ENCODE data around the gene NYAP1. TPM values are rescaled to one million over a fixed set of nuclear protein-coding genes. Genes with fewer than 3 reads are reported as not detected.
"Not testable (repeated sequence)": the region's sequence is repeated elsewhere in the genome, so short reads cannot be mapped to it uniquely, and the experiment has no call there.

The NYAP1 gene
- total RNA-seq, 1 donor from 2014 or later, result not detected

- Mint-ChIP-seq H3K27ac (peak overlapping the region; percentile 19), H3K27me3 (no peaks in the 10 kb centered on the region), H3K4me3 (no peak overlapping the region), H3K36me3 (ENCODE audit: low read depth) (no peaks in the 10 kb centered on the region), H3K4me1 (peaks cover 18% of the 10 kb centered on the region), H3K9me3 (no peaks in the 10 kb centered on the region)
- ChIA-PET CTCF (no interaction called here), POLR2A (interaction anchor here (1.6 kb wide), 1 partner anchor 143 kb away, joined by 5 read pairs; the partner anchor contains the start of genes FBXO24 and LRCH4)
- DNase-seq, result no peak
- TF ChIP-seq, protein P1, sequence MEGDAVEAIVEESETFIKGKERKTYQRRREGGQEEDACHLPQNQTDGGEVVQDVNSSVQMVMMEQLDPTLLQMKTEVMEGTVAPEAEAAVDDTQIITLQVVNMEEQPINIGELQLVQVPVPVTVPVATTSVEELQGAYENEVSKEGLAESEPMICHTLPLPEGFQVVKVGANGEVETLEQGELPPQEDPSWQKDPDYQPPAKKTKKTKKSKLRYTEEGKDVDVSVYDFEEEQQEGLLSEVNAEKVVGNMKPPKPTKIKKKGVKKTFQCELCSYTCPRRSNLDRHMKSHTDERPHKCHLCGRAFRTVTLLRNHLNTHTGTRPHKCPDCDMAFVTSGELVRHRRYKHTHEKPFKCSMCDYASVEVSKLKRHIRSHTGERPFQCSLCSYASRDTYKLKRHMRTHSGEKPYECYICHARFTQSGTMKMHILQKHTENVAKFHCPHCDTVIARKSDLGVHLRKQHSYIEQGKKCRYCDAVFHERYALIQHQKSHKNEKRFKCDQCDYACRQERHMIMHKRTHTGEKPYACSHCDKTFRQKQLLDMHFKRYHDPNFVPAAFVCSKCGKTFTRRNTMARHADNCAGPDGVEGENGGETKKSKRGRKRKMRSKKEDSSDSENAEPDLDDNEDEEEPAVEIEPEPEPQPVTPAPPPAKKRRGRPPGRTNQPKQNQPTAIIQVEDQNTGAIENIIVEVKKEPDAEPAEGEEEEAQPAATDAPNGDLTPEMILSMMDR (IDR thresholded peaks at IDR 0.05), result no peak
- no peak for ATAC-seq (ENCODE audit: low read depth)
- intact Hi-C loops (cut with micrococcal nuclease), result no loop called here
Measured at GRCh38 chr7:100443096-100443840, 40.5 kb upstream of the NYAP1 start.

- TF ChIP-seq, protein P1 (IDR thresholded peaks at IDR 0.05), result no peak
- CTCF ChIA-PET, result interaction anchor here (2.0 kb wide), 1 partner anchor 11 kb away, joined by 5 read pairs; no protein-coding TSS in a partner anchor
- H3K9me3 Mint-ChIP-seq, result no peaks in the 10 kb centered on the region
- H3K27ac Mint-ChIP-seq, result peak overlapping the region; percentile 53
- POLR2A ChIA-PET, result interaction anchor here (0.6 to 2.3 kb wide), 13 partner anchors 8 to 351 kb away, joined by 3 to 15 read pairs (median 6); partner anchors contain the start of genes FBXO24, LRCH4, MEPCE and PPP1R35
- intact Hi-C loops (cut with micrococcal nuclease), result no loop called here
- no peak for DNase-seq
- ATAC-seq (ENCODE audit: low read depth), result peak; percentile 60
- H3K27me3 Mint-ChIP-seq, result no peaks in the 10 kb centered on the region
- H3K4me3 Mint-ChIP-seq, result no peak overlapping the region
- H3K4me1 Mint-ChIP-seq, result peaks cover 18% of the 10 kb centered on the region
- no peaks in the 10 kb centered on the region for H3K36me3 Mint-ChIP-seq (ENCODE audit: low read depth)
Measured at GRCh38 chr7:100444311-100445278, 39.1 kb upstream of the NYAP1 start.

GRCh38 chr7:100446040-100446439 lies 37.7 kb upstream of the NYAP1 start:
- ATAC-seq (ENCODE audit: low read depth) (no peak), DNase-seq (no peak)
- Mint-ChIP-seq H3K36me3 (ENCODE audit: low read depth) (no peaks in the 10 kb centered on the region), H3K4me3 (no peak overlapping the region), H3K27me3 (no peaks in the 10 kb centered on the region), H3K9me3 (no peaks in the 10 kb centered on the region), H3K4me1 (peaks cover 27% of the 10 kb centered on the region), H3K27ac (no peak overlapping the region)
- POLR2A ChIA-PET, result interaction anchor here (1.8 to 2.3 kb wide), 3 partner anchors 9 to 17 kb away, joined by 6 to 12 read pairs (median 6); partner anchors contain the start of genes MEPCE, PPP1R35 and ZCWPW1
- TF ChIP-seq, protein P1 (IDR thresholded peaks at IDR 0.05), result no peak
- intact Hi-C loops (cut with micrococcal nuclease), result no loop called here
- CTCF ChIA-PET, result interaction anchor here (1.1 kb wide), 1 partner anchor 115 kb away, joined by 3 read pairs; no protein-coding TSS in a partner anchor

GRCh38 chr7:100447363-100447762 lies 36.4 kb upstream of the NYAP1 start:
- POLR2A ChIA-PET, result interaction anchor here (0.5 to 2.0 kb wide), 6 partner anchors 11 to 178 kb away, joined by 3 to 16 read pairs (median 3); partner anchors contain the start of genes MEPCE, PPP1R35 and ZCWPW1
- H3K36me3 Mint-ChIP-seq (ENCODE audit: low read depth); H3K27ac Mint-ChIP-seq; intact Hi-C loops (cut with micrococcal nuclease); H3K4me3 Mint-ChIP-seq; H3K27me3 Mint-ChIP-seq; H3K9me3 Mint-ChIP-seq; ATAC-seq (ENCODE audit: low read depth); DNase-seq: not testable (repeated sequence)
- peaks cover 27% of the 10 kb centered on the region for H3K4me1 Mint-ChIP-seq
- CTCF ChIA-PET, result interaction anchor here (1.4 kb wide), 1 partner anchor 40 kb away, joined by 3 read pairs; no protein-coding TSS in a partner anchor

DNA sequence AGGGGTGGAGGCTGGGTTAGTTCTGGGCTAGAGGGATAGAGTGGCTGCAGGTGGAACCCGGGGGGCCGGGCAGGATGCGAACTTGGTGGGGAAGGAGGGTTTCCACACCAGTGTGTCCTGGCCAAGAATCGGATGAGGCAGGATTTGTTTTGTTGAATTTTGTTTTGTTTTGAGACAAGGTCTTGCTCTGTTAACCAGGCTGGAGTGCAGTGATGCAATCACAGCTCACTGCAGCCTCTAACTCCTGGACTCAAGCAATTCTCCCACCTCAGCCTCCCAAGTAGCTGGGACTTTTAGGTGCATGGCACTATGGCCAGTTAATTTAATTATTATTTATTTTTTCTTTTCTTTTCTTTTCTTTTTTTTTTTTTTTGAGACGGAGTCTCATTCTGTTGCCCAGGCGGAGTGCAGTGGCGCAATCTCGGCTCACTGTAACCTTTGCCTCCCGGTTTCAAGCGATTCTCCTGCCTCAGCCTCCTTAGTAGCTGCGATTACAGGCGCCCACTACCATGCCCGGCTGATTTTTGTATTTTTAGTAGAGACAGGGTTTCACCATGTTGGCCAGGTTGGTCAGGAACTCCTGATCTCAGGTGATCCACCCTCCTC lies 34.4 kb upstream of the NYAP1 start:
- H3K36me3 Mint-ChIP-seq (ENCODE audit: low read depth), result no peaks in the 10 kb centered on the region
- H3K4me1 Mint-ChIP-seq, result peaks cover 26% of the 10 kb centered on the region
- TF ChIP-seq, protein P1 (IDR thresholded peaks at IDR 0.05), result no peak
- CTCF ChIA-PET, result interaction anchor here (0.7 to 2.1 kb wide), 4 partner anchors 42 to 316 kb away, joined by 4 to 12 read pairs (median 6); no protein-coding TSS in a partner anchor
- no peak for ATAC-seq (ENCODE audit: low read depth)
- H3K4me3 Mint-ChIP-seq, result peak overlapping the region; percentile 20
- no peak for DNase-seq
- no peaks in the 10 kb centered on the region for H3K9me3 Mint-ChIP-seq
- H3K27me3 Mint-ChIP-seq, result no peaks in the 10 kb centered on the region
- POLR2A ChIA-PET, result interaction anchor here (0.6 to 7.9 kb wide), 4 partner anchors 13 to 84 kb away, joined by 3 to 65 read pairs (median 12); partner anchors contain the start of genes MEPCE, PPP1R35 and ZCWPW1
- H3K27ac Mint-ChIP-seq, result no peak overlapping the region
- intact Hi-C loops (cut with micrococcal nuclease), result no loop called here

Data from activated B cell treated with CpG ODN at 0.5 μM for 24 hours (primary cell).